RWPE1 (cell line): Measurements from ENCODE around the gene PRKCSH.

Experiments
- CTCF ChIA-PET: fragments of 350-600 bp; sonication (Branson Sonifier 250); formaldehyde crosslinking; extraction: SDS; loops from one replicate; lab custom pipeline; 2021; lab: Yijun Ruan, JAX
- POLR2A ChIA-PET: fragments of 400-600 bp; formaldehyde crosslinking; extraction: SDS; loops from one replicate; lab custom pipeline; 2020; ENCODE audit warnings: antibody characterized with exemption; ENCODE audit not compliant: low non-redundant PET; lab: Yijun Ruan, JAX
- DNase-seq: peaks from one replicate; pipeline ENCODE4 v3.0.0; 2012; ENCODE audit warnings: low spot score
- H3K27ac ChIP-seq: fragments of 450-650 bp; 2 replicates; pipeline ENCODE4 v1.5.1; 2017
- CTCF ChIP-seq: fragments of 450-650 bp; conservative IDR thresholded peaks from 2 replicates; pipeline ENCODE4 v1.5.1; 2017; ENCODE audit warnings: low read depth, mild to moderate bottlenecking

Gene PRKCSH

GRCh38 chr19:11478167-11479089 lies 43.0 kb downstream of the PRKCSH start:
- ChIA-PET POLR2A (no interaction called here), CTCF (interaction anchor here (0.5 to 0.6 kb wide), 2 partner anchors 74 to 606 kb away, joined by 3 to 6 read pairs; no protein-coding TSS in a partner anchor)
- H3K27ac ChIP-seq = no peak overlapping the region
- no peak for DNase-seq
- no peak for TF ChIP-seq CTCF

- peak; percentile 45 for DNase-seq
- ChIA-PET CTCF (no interaction called here), POLR2A (no interaction called here)
- H3K27ac ChIP-seq = no peak overlapping the region
- TF ChIP-seq CTCF = no peak
Observed at GRCh38 chr19:11479090-11479897, 43.9 kb downstream of the PRKCSH start.

GRCh38 chr19:11479898-11480714 lies 44.7 kb downstream of the PRKCSH start:
- ChIA-PET CTCF (interaction anchor here (0.6 to 3.2 kb wide), 4 partner anchors 10 to 391 kb away, joined by 3 to 17 read pairs (median 3); no protein-coding TSS in a partner anchor), POLR2A (no interaction called here)
- DNase-seq = no peak
- no peak for TF ChIP-seq CTCF
- no peak overlapping the region for H3K27ac ChIP-seq

GRCh38 chr19:11480715-11481533 lies 45.5 kb downstream of the PRKCSH start, which contains the start of gene ELAVL3:
ELAVL3 (minus strand) TSS chr19:11481046; CDS start chr19:11480608, 438 bp downstream.
- CTCF ChIA-PET = interaction anchor here (0.6 to 3.2 kb wide), 6 partner anchors 11 to 392 kb away, joined by 3 to 17 read pairs (median 4); partner anchors contain the start of gene TSPAN16
- POLR2A ChIA-PET = no interaction called here
- no peak within 1 kb of the TSS for H3K27ac ChIP-seq
- DNase-seq = no peak
- TF ChIP-seq CTCF = no peak

- no peak overlapping the region for H3K27ac ChIP-seq
- TF ChIP-seq CTCF = no peak
- ChIA-PET POLR2A (interaction anchor here (1.1 kb wide), 1 partner anchor 99 kb away, joined by 10 read pairs; no protein-coding TSS in a partner anchor), CTCF (interaction anchor here (0.6 to 3.2 kb wide), 25 partner anchors 12 to 348 kb away, joined by 3 to 17 read pairs (median 3); partner anchors contain the start of genes CCDC159, SWSAP1, TMEM205 and TSPAN16)
- DNase-seq = peak; percentile 90
Observed at GRCh38 chr19:11481534-11482383, 46.3 kb downstream of the PRKCSH start.
